Activated naive CD8-positive, alpha-beta T cell (primary cell): ENCODE measurements around the gene ACAD8.

Experiments
- H3K27ac Mint-ChIP-seq: one replicate; pipeline ENCODE4 v1.8.0; 2021; ENCODE audit warnings: mixed read lengths
- H3K27me3 Mint-ChIP-seq: one replicate; pipeline ENCODE4 v1.8.0; 2021; ENCODE audit warnings: mixed read lengths
- H3K36me3 Mint-ChIP-seq: one replicate; pipeline ENCODE4 v1.8.0; 2021; ENCODE audit warnings: mixed read lengths
- H3K4me1 Mint-ChIP-seq: one replicate; pipeline ENCODE4 v1.8.0; 2021; ENCODE audit warnings: low read depth, mixed read lengths
- H3K4me3 Mint-ChIP-seq: one replicate; pipeline ENCODE4 v1.8.0; 2021; ENCODE audit warnings: mild to moderate bottlenecking, mixed read lengths
- H3K9me3 Mint-ChIP-seq: one replicate; pipeline ENCODE4 v1.8.0; 2021; ENCODE audit warnings: low read depth, mixed read lengths

Gene ACAD8

GRCh38 chr11:134253188-134253993 is at the start of gene ACAD8, which contains the start of gene THYN1:
Gene ACAD8 (plus strand): TSS chr11:134253568. CDS start chr11:134253601, 33 bp downstream.
Gene THYN1 (minus strand): TSS chr11:134253352. CDS start chr11:134252882, 470 bp downstream.
- Mint-ChIP-seq H3K27ac (peak within 1 kb of the TSS; percentile 89), H3K9me3 (no peaks in the 10 kb centered on the region), H3K4me3 (peak within 1 kb of the TSS; percentile 96), H3K27me3 (no peaks in the 10 kb centered on the region), H3K36me3 (peaks cover 2% of the 10 kb centered on the region), H3K4me1 (peaks cover 34% of the 10 kb centered on the region)

GRCh38 chr11:134205729-134206128 is 47.6 kb upstream of the ACAD8 start:
- no peak overlapping the region for H3K27ac Mint-ChIP-seq
- no peaks in the 10 kb centered on the region for H3K9me3 Mint-ChIP-seq
- H3K27me3 Mint-ChIP-seq, result no peaks in the 10 kb centered on the region
- no peaks in the 10 kb centered on the region for H3K4me1 Mint-ChIP-seq
- no peak overlapping the region for H3K4me3 Mint-ChIP-seq
- H3K36me3 Mint-ChIP-seq, result peaks cover 14% of the 10 kb centered on the region

GRCh38 chr11:134206185-134206584 is 47.2 kb upstream of the ACAD8 start:
- Mint-ChIP-seq H3K27me3 (no peaks in the 10 kb centered on the region), H3K9me3 (no peaks in the 10 kb centered on the region), H3K27ac (no peak overlapping the region), H3K36me3 (peaks cover 14% of the 10 kb centered on the region), H3K4me1 (no peaks in the 10 kb centered on the region), H3K4me3 (no peak overlapping the region)

- H3K27me3 Mint-ChIP-seq, result no peaks in the 10 kb centered on the region
Measured at GRCh38 chr11:134207538-134208239, 45.7 kb upstream of the ACAD8 start.

GRCh38 chr11:134215836-134216235 is 37.5 kb upstream of the ACAD8 start:
- H3K27me3 Mint-ChIP-seq, result no peaks in the 10 kb centered on the region
- no peaks in the 10 kb centered on the region for H3K9me3 Mint-ChIP-seq
- peaks cover 7% of the 10 kb centered on the region for H3K36me3 Mint-ChIP-seq
- H3K27ac Mint-ChIP-seq, result no peak overlapping the region
- H3K4me3 Mint-ChIP-seq, result no peak overlapping the region
- peaks cover 20% of the 10 kb centered on the region for H3K4me1 Mint-ChIP-seq

More at GRCh38 chr11:134207538-134208239, 45.7 kb upstream of the ACAD8 start:
- Mint-ChIP-seq H3K4me1 (no peaks in the 10 kb centered on the region), H3K9me3 (no peaks in the 10 kb centered on the region), H3K36me3 (peaks cover 10% of the 10 kb centered on the region), H3K4me3 (no peak overlapping the region), H3K27ac (no peak overlapping the region)

GRCh38 chr11:134216816-134217215 is 36.6 kb upstream of the ACAD8 start:
- H3K4me1 Mint-ChIP-seq, result peaks cover 22% of the 10 kb centered on the region
- H3K4me3 Mint-ChIP-seq, result no peak overlapping the region
- no peaks in the 10 kb centered on the region for H3K9me3 Mint-ChIP-seq
- H3K27me3 Mint-ChIP-seq, result no peaks in the 10 kb centered on the region
- no peak overlapping the region for H3K27ac Mint-ChIP-seq
- peaks cover 7% of the 10 kb centered on the region for H3K36me3 Mint-ChIP-seq

- H3K36me3 Mint-ChIP-seq, result peaks cover 4% of the 10 kb centered on the region
- no peaks in the 10 kb centered on the region for H3K27me3 Mint-ChIP-seq
- H3K4me3 Mint-ChIP-seq, result peak overlapping the region; percentile 93
- H3K9me3 Mint-ChIP-seq, result no peaks in the 10 kb centered on the region
- H3K4me1 Mint-ChIP-seq, result peaks cover 50% of the 10 kb centered on the region
- peak overlapping the region; percentile 94 for H3K27ac Mint-ChIP-seq
Measured at GRCh38 chr11:134223121-134223520, 30.2 kb upstream of the ACAD8 start.

- H3K4me3 Mint-ChIP-seq, result peak within 1 kb of the TSS; percentile 95
- H3K27ac Mint-ChIP-seq, result peak within 1 kb of the TSS; percentile 98
- no peaks in the 10 kb centered on the region for H3K36me3 Mint-ChIP-seq
- no peaks in the 10 kb centered on the region for H3K27me3 Mint-ChIP-seq
- no peaks in the 10 kb centered on the region for H3K9me3 Mint-ChIP-seq
- H3K4me1 Mint-ChIP-seq, result peaks cover 52% of the 10 kb centered on the region
Measured at GRCh38 chr11:134223836-134224709, 29.3 kb upstream of the ACAD8 start, which contains the start of the genes NCAPD3 and VPS26B. Gene NCAPD3 (minus strand): TSS chr11:134223967. CDS start chr11:134223926, 41 bp downstream. Gene VPS26B (plus strand): TSS chr11:134224671. CDS start chr11:134225123, 452 bp downstream.

GRCh38 chr11:134224710-134225664 is 28.4 kb upstream of the ACAD8 start:
- H3K9me3 Mint-ChIP-seq, result no peaks in the 10 kb centered on the region

GRCh38 chr11:134226806-134227325 is 26.5 kb upstream of the ACAD8 start:
- Mint-ChIP-seq H3K27me3 (no peaks in the 10 kb centered on the region), H3K4me1 (peaks cover 72% of the 10 kb centered on the region), H3K9me3 (no peaks in the 10 kb centered on the region), H3K36me3 (no peaks in the 10 kb centered on the region), H3K27ac (no peak overlapping the region), H3K4me3 (peak overlapping the region; percentile 95)

More at GRCh38 chr11:134224710-134225664, 28.4 kb upstream of the ACAD8 start:
- H3K36me3 Mint-ChIP-seq, result no peaks in the 10 kb centered on the region
- no peaks in the 10 kb centered on the region for H3K27me3 Mint-ChIP-seq
- H3K4me3 Mint-ChIP-seq, result peak overlapping the region; percentile 95
- H3K27ac Mint-ChIP-seq, result peak overlapping the region; percentile 89
- peaks cover 61% of the 10 kb centered on the region for H3K4me1 Mint-ChIP-seq

- H3K4me3 Mint-ChIP-seq, result no peak overlapping the region
- H3K27ac Mint-ChIP-seq, result no peak overlapping the region
Measured at GRCh38 chr11:134228625-134229024, 24.7 kb upstream of the ACAD8 start.

GRCh38 chr11:134229126-134229790 is 24.1 kb upstream of the ACAD8 start:
- no peaks in the 10 kb centered on the region for H3K27me3 Mint-ChIP-seq
- no peaks in the 10 kb centered on the region for H3K9me3 Mint-ChIP-seq
- H3K27ac Mint-ChIP-seq, result peak overlapping the region; percentile 54

More at GRCh38 chr11:134228625-134229024, 24.7 kb upstream of the ACAD8 start:
- Mint-ChIP-seq H3K27me3 (no peaks in the 10 kb centered on the region), H3K36me3 (no peaks in the 10 kb centered on the region), H3K4me1 (peaks cover 72% of the 10 kb centered on the region), H3K9me3 (no peaks in the 10 kb centered on the region)

GRCh38 chr11:134230339-134230738 is 23.0 kb upstream of the ACAD8 start:
- Mint-ChIP-seq H3K9me3 (no peaks in the 10 kb centered on the region), H3K27me3 (no peaks in the 10 kb centered on the region), H3K36me3 (no peaks in the 10 kb centered on the region), H3K27ac (no peak overlapping the region), H3K4me1 (peaks cover 72% of the 10 kb centered on the region), H3K4me3 (peak overlapping the region; percentile 55)

More at GRCh38 chr11:134229126-134229790, 24.1 kb upstream of the ACAD8 start:
- H3K4me1 Mint-ChIP-seq, result peaks cover 72% of the 10 kb centered on the region
- peak overlapping the region; percentile 55 for H3K4me3 Mint-ChIP-seq
- no peaks in the 10 kb centered on the region for H3K36me3 Mint-ChIP-seq
